Memory B cell (primary cell): ENCODE measurements around the gene AKIRIN1.
"Not testable (repeated sequence)": the region's sequence is repeated elsewhere in the genome, so short reads cannot be mapped to it uniquely, and the experiment has no call there.

Experiments
- ATAC-seq: fragments of 150-1000 bp; cut with Tn5 transposase; 2 replicates; pipeline ENCODE4 v1.10.0; 2021; ENCODE audit warnings: low read depth, mild to moderate bottlenecking, moderate library complexity
- DNase-seq, 2 donors: peaks; one replicate each; pipeline ENCODE4 v3.0.0; 2022; ENCODE audit warnings: low spot score in 2 of 2
- H3K27ac Mint-ChIP-seq: one replicate; pipeline ENCODE4 v1.8.0; 2022; ENCODE audit warnings: mild to moderate bottlenecking, moderate library complexity, mixed read lengths
- H3K27me3 Mint-ChIP-seq: one replicate; pipeline ENCODE4 v1.8.0; 2022; ENCODE audit warnings: mixed read lengths
- H3K36me3 Mint-ChIP-seq: one replicate; pipeline ENCODE4 v1.8.0; 2022; ENCODE audit warnings: mild to moderate bottlenecking, mixed read lengths
- H3K4me1 Mint-ChIP-seq: one replicate; pipeline ENCODE4 v1.8.0; 2022; ENCODE audit warnings: mixed read lengths
- H3K4me3 Mint-ChIP-seq: one replicate; pipeline ENCODE4 v1.8.0; 2022; ENCODE audit warnings: mild to moderate bottlenecking, moderate library complexity, mixed read lengths
- H3K9me3 Mint-ChIP-seq: one replicate; pipeline ENCODE4 v1.8.0; 2022; ENCODE audit warnings: mixed read lengths

Gene AKIRIN1, protein sequence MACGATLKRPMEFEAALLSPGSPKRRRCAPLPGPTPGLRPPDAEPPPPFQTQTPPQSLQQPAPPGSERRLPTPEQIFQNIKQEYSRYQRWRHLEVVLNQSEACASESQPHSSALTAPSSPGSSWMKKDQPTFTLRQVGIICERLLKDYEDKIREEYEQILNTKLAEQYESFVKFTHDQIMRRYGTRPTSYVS

GRCh38 chr1:38990738-38991637 is at the start of gene AKIRIN1:
TSS of gene AKIRIN1 (plus strand) at chr1:38991276. CDS start at chr1:38991381, 105 bp downstream.
- H3K9me3 Mint-ChIP-seq: no peaks in the 10 kb centered on the region
- H3K27me3 Mint-ChIP-seq: peaks cover 3% of the 10 kb centered on the region
- peaks cover 20% of the 10 kb centered on the region for H3K4me1 Mint-ChIP-seq
- H3K4me3 Mint-ChIP-seq: peak within 1 kb of the TSS; percentile 87
- H3K27ac Mint-ChIP-seq: peak within 1 kb of the TSS; percentile 91
- peak; percentile 98 to 99 for DNase-seq
- ATAC-seq: peak; percentile 86
- peaks cover 6% of the 10 kb centered on the region for H3K36me3 Mint-ChIP-seq

GRCh38 chr1:38941527-38942019 is 49.5 kb upstream of the AKIRIN1 start, which contains the start of gene RHBDL2:
TSS of gene RHBDL2 (minus strand) at chr1:38941830. CDS start at chr1:38919212, 22,618 bp downstream.
- no peak for DNase-seq
- H3K27ac Mint-ChIP-seq: no peak within 1 kb of the TSS
- no peaks in the 10 kb centered on the region for H3K9me3 Mint-ChIP-seq
- H3K4me1 Mint-ChIP-seq: no peaks in the 10 kb centered on the region
- H3K4me3 Mint-ChIP-seq: no peak within 1 kb of the TSS
- peaks cover 10% of the 10 kb centered on the region for H3K27me3 Mint-ChIP-seq
- H3K36me3 Mint-ChIP-seq: no peaks in the 10 kb centered on the region
- no peak for ATAC-seq

DNA sequence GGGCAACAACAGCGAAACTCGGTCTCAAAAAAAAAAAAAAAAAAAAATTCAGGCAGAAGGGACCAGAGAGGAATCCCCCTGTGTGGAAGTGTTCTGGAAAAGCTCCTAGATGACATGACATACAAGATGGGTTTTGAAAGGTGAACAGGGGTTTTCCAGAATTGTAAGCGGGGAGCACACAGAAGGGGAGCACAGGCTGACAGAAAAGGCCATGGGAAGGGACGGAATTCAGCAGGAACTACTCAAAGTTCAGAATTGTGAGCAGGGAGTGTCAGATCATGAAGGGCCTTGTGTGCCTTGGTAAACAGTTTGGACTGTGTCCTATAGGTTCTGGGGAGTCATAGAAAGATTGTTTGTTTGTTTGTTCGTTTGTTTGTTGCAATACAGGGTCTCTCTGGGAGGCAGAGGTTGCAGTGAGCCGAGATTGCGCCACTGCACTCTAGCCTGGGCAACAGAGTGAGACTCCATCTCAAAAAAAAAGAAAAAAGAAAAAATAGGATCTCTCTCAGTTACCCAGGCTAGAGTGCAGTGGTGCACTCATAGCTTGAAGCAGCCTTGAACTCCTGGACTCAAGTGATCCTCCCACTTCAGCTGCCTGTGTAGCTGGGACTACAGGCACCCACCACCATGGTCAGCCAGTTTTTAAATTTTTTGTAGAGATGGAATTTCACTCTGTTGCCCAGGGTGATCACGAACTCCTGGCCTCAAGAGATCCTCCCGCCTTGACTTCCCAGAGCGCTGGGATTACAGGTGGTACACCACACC is 48.2 kb upstream of the AKIRIN1 start:
- Mint-ChIP-seq H3K36me3 (no peaks in the 10 kb centered on the region), H3K9me3 (no peaks in the 10 kb centered on the region), H3K27me3 (peaks cover 14% of the 10 kb centered on the region), H3K27ac (no peak overlapping the region), H3K4me1 (no peaks in the 10 kb centered on the region), H3K4me3 (no peak overlapping the region)
- ATAC-seq (no peak), DNase-seq (no peak)

GRCh38 chr1:38944547-38944946 is 46.5 kb upstream of the AKIRIN1 start:
- ATAC-seq (no peak), DNase-seq (no peak)
- Mint-ChIP-seq H3K27me3 (peaks cover 15% of the 10 kb centered on the region), H3K4me3 (no peak overlapping the region), H3K4me1 (no peaks in the 10 kb centered on the region), H3K36me3 (no peaks in the 10 kb centered on the region), H3K27ac (no peak overlapping the region), H3K9me3 (peaks cover 1% of the 10 kb centered on the region)

GRCh38 chr1:38950553-38950952 is 40.5 kb upstream of the AKIRIN1 start:
- Mint-ChIP-seq H3K4me3 (no peak overlapping the region), H3K27me3 (peaks cover 9% of the 10 kb centered on the region), H3K9me3 (peaks cover 1% of the 10 kb centered on the region), H3K36me3 (no peaks in the 10 kb centered on the region), H3K4me1 (no peaks in the 10 kb centered on the region), H3K27ac (no peak overlapping the region)
- DNase-seq (no peak), ATAC-seq (no peak)

DNA sequence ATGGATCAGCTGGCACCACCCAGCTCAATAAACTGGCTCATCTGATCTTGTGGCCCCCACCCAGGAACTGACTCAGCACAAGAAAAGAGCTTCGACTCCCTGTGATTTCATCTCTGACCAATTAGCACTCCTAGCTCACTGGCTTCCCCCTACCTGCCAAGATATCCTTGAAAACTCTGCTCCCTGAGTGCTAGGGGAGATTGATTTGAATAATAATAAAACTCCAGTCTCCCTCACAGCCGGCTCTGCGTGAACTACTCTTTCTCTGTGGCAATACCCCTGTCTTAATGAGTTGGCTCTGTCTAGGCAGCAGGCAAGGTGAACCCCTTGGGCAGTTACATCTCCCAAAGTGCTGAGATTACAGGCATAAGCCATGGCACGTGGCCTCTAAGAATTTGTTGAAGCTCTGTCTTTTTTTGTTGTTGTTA is 37.6 kb upstream of the AKIRIN1 start:
- Mint-ChIP-seq H3K27me3 (peaks cover 4% of the 10 kb centered on the region), H3K4me3 (no peak overlapping the region), H3K4me1 (no peaks in the 10 kb centered on the region), H3K9me3 (peaks cover 1% of the 10 kb centered on the region), H3K36me3 (no peaks in the 10 kb centered on the region), H3K27ac (no peak overlapping the region)
- ATAC-seq (no peak), DNase-seq (no peak)

GRCh38 chr1:38958967-38959366 is 32.1 kb upstream of the AKIRIN1 start:
- no peak overlapping the region for H3K4me3 Mint-ChIP-seq
- DNase-seq (no peak), ATAC-seq (no peak)
- H3K27ac Mint-ChIP-seq: no peak overlapping the region
- no peaks in the 10 kb centered on the region for H3K9me3 Mint-ChIP-seq
- no peaks in the 10 kb centered on the region for H3K27me3 Mint-ChIP-seq
- no peaks in the 10 kb centered on the region for H3K4me1 Mint-ChIP-seq
- H3K36me3 Mint-ChIP-seq: no peaks in the 10 kb centered on the region

GRCh38 chr1:38962113-38962512 is 29.0 kb upstream of the AKIRIN1 start:
- H3K36me3 Mint-ChIP-seq: no peaks in the 10 kb centered on the region
- no peaks in the 10 kb centered on the region for H3K9me3 Mint-ChIP-seq
- H3K27me3 Mint-ChIP-seq: no peaks in the 10 kb centered on the region
- H3K4me1 Mint-ChIP-seq: no peaks in the 10 kb centered on the region
- H3K4me3 Mint-ChIP-seq: no peak overlapping the region
- DNase-seq (no peak), ATAC-seq (no peak)
- H3K27ac Mint-ChIP-seq: no peak overlapping the region

DNA sequence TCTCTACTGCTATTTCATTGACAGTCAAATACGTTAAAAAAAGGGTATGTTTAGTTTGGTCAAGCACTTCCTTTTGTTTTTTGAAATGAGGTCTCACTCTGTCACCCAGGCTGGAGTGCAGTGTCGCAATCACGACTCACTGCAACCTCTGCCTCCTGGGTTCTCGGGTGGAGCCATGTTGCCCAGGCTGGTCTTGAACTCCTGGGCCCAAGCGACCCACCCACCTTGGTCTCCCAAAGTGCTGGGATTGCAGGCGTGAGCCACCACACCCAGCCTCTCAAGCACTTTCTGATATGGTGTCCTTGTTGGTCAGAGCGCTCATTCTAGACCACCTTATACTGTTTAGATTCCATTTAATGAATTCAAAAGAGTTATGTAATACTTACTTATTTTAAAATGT is 28.5 kb upstream of the AKIRIN1 start:
- no peak overlapping the region for H3K27ac Mint-ChIP-seq
- H3K9me3 Mint-ChIP-seq: no peaks in the 10 kb centered on the region

GRCh38 chr1:38964140-38964548 is 26.9 kb upstream of the AKIRIN1 start:
- Mint-ChIP-seq H3K27me3 (no peaks in the 10 kb centered on the region), H3K4me3 (no peak overlapping the region), H3K36me3 (no peaks in the 10 kb centered on the region), H3K27ac (no peak overlapping the region), H3K9me3 (no peaks in the 10 kb centered on the region), H3K4me1 (no peaks in the 10 kb centered on the region)
- ATAC-seq (no peak), DNase-seq (no peak)

More for the DNA sequence above, 28.5 kb upstream of the AKIRIN1 start:
- no peaks in the 10 kb centered on the region for H3K27me3 Mint-ChIP-seq
- no peak overlapping the region for H3K4me3 Mint-ChIP-seq
- ATAC-seq (no peak), DNase-seq (no peak)
- no peaks in the 10 kb centered on the region for H3K36me3 Mint-ChIP-seq
- no peaks in the 10 kb centered on the region for H3K4me1 Mint-ChIP-seq

DNA sequence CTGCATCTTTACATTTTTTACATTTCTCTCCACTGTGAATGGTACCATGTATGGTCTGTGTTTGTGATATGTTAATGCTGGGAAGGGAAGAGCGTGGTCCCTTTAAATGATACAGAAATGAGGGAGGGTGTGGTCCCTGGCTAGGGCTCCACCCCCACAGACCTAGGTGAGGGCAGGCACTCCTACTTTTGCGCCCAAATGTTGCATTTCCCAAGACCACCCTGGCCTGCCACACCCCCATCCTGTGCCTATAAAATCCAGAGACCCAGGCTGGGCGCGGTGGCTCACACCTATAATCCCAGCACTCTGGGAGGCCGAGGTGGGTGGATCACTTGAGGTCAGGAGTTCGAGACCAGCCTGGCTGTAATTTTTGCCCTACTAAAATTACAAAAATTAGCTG is 17.9 kb upstream of the AKIRIN1 start:
- not testable (repeated sequence) for H3K27ac Mint-ChIP-seq, H3K9me3 Mint-ChIP-seq

GRCh38 chr1:38973659-38974437 is 17.2 kb upstream of the AKIRIN1 start:
- H3K9me3 Mint-ChIP-seq: peaks cover 2% of the 10 kb centered on the region

More for the DNA sequence above, 17.9 kb upstream of the AKIRIN1 start:
- not testable (repeated sequence) for H3K27me3 Mint-ChIP-seq, DNase-seq, H3K36me3 Mint-ChIP-seq, ATAC-seq, H3K4me3 Mint-ChIP-seq, H3K4me1 Mint-ChIP-seq

More at GRCh38 chr1:38973659-38974437, 17.2 kb upstream of the AKIRIN1 start:
- Mint-ChIP-seq H3K27ac (no peak overlapping the region), H3K4me1 (peaks cover 3% of the 10 kb centered on the region), H3K27me3 (peaks cover 2% of the 10 kb centered on the region), H3K4me3 (no peak overlapping the region), H3K36me3 (no peaks in the 10 kb centered on the region)
- no peak for DNase-seq
- no peak for ATAC-seq
